CD4-positive, alpha-beta memory T cell (primary cell): ENCODE results near the gene FBXO36. TPM values are rescaled to one million over a fixed set of nuclear protein-coding genes. Genes with fewer than 3 reads are reported as not detected.

Experiments used
- CTCF ChIA-PET: fragments of 350-600 bp; sonication (Branson Sonifier 250); formaldehyde crosslinking; loops from one replicate; lab custom pipeline; 2021; ENCODE audit warnings: inconsistent platforms; ENCODE audit not compliant: partially characterized antibody; lab: Charles Lee
- POLR2A ChIA-PET: fragments of 350-600 bp; sonication (Branson Sonifier 250); formaldehyde crosslinking; loops from one replicate; lab custom pipeline; 2021; ENCODE audit not compliant: partially characterized antibody; lab: Charles Lee
- DNase-seq, 5 donors: peaks; one replicate each; pipeline versions ENCODE4 v3.0.0 to v3.0.0-alpha.2; 2020 to 2022; ENCODE audit warnings: mixed read lengths in 1 of 5
- H3K27ac ChIP-seq: one replicate; pipeline ENCODE4 v1.7.0; 2013; ENCODE audit warnings: low read depth, low read length
- H3K27me3 ChIP-seq: 2 replicates; pipeline ENCODE4 v1.7.0; 2013; ENCODE audit warnings: mild to moderate bottlenecking, low read length, moderate library complexity; ENCODE audit not compliant: insufficient read depth
- H3K36me3 ChIP-seq: 2 replicates; pipeline ENCODE4 v1.7.0; 2013; ENCODE audit warnings: mild to moderate bottlenecking, low read length, moderate library complexity; ENCODE audit not compliant: insufficient read depth
- H3K4me1 ChIP-seq: 2 replicates; pipeline ENCODE4 v1.7.0; 2013; ENCODE audit warnings: mild to moderate bottlenecking, low read length, moderate library complexity; ENCODE audit not compliant: insufficient read depth
- H3K4me3 ChIP-seq, 2 donors: one replicate each; pipeline ENCODE4 v1.7.0; 2013; ENCODE audit warnings: low read length in 2 of 2, mild to moderate bottlenecking in 1 of 2
- H3K9me3 ChIP-seq, 2 donors: one replicate each; pipeline ENCODE4 v1.7.0; 2013; ENCODE audit warnings: low read length in 2 of 2, control low read depth in 1 of 2; ENCODE audit not compliant: control insufficient read depth in 1 of 2
- H3K27ac Mint-ChIP-seq, 7 donors: one replicate each; pipeline ENCODE4 v1.8.0; 2020 to 2021; ENCODE audit warnings: mixed read lengths in 7 of 7, mild to moderate bottlenecking in 6 of 7, inconsistent platforms in 3 of 7, moderate library complexity in 3 of 7
- H3K27me3 Mint-ChIP-seq, 2 donors: one replicate each; pipeline ENCODE4 v1.8.0; 2020 to 2021; ENCODE audit warnings: mixed read lengths in 2 of 2
- H3K36me3 Mint-ChIP-seq, 2 donors: one replicate each; pipeline ENCODE4 v1.8.0; 2020 to 2021; ENCODE audit warnings: mixed read lengths in 2 of 2, inconsistent platforms in 1 of 2, mild to moderate bottlenecking in 1 of 2
- H3K4me1 Mint-ChIP-seq, 4 donors: one replicate each; pipeline ENCODE4 v1.8.0; 2020 to 2021; ENCODE audit warnings: mixed read lengths in 4 of 4, mild to moderate bottlenecking in 1 of 4
- H3K4me3 Mint-ChIP-seq, 8 donors: one replicate each; pipeline ENCODE4 v1.8.0; 2020 to 2021; ENCODE audit warnings: mixed read lengths in 8 of 8, mild to moderate bottlenecking in 7 of 8, moderate library complexity in 6 of 8, inconsistent platforms in 3 of 8
- H3K9me3 Mint-ChIP-seq, 8 donors: one replicate each; pipeline ENCODE4 v1.8.0; 2020 to 2021; ENCODE audit warnings: mixed read lengths in 8 of 8, mild to moderate bottlenecking in 5 of 8, inconsistent platforms in 3 of 8, moderate library complexity in 1 of 8
- intact Hi-C: fragments of 100-400 bp; cut with micrococcal nuclease; formaldehyde crosslinking; loops from one replicate; pipeline ENCODE4 v1.15.1; 2023
- polyA plus RNA-seq, 2 donors: library from polyadenylated mRNA; unstranded; fragments of 300-500 nt; fragmentation: Illumina TruSeq; gene quantifications; one replicate each; pipeline ENCODE4 v1.2.3, GENCODE V29; 2021
- total RNA-seq, 2 experiments: library from RNA; stranded (reverse); gene quantifications; one replicate each; pipeline ENCODE4 v1.2.3, GENCODE V29; 2021

FBXO36 gene
- total and polyA plus RNA-seq, 4 experiments from 2014 or later, result 0.55 to 2.2 (median 0.66) TPM

GRCh38 chr2:230007931-230008707, 85.8 kb downstream of the FBXO36 start:
- H3K27me3 ChIP-seq, result no peaks in the 10 kb centered on the region
- no peak overlapping the region for H3K27ac ChIP-seq
- no peaks in the 10 kb centered on the region for H3K4me1 ChIP-seq
- no peaks in the 10 kb centered on the region for H3K36me3 ChIP-seq
- H3K9me3 Mint-ChIP-seq, result no peaks in the 10 kb centered on the region
- no peaks in the 10 kb centered on the region for H3K27me3 Mint-ChIP-seq
- peaks cover 0 to 4% (median 1%) of the 10 kb centered on the region in 4 donors for H3K4me1 Mint-ChIP-seq
- H3K4me3 Mint-ChIP-seq, result peak overlapping the region in 5 of 8 donors; percentile 22 to 57 (median 51)
- peak overlapping the region in 1 of 7 donors; percentile 9 for H3K27ac Mint-ChIP-seq
- CTCF ChIA-PET, result interaction anchor here (0.7 to 2.5 kb wide), 17 partner anchors 11 to 816 kb away, joined by 3 to 21 read pairs (median 3); no protein-coding TSS in a partner anchor
- peak; percentile 65 to 73 (median 69) for DNase-seq
- H3K4me3 ChIP-seq, result no peak overlapping the region
- POLR2A ChIA-PET, result no interaction called here
- H3K36me3 Mint-ChIP-seq, result no peaks in the 10 kb centered on the region
- intact Hi-C loops, result loop anchor here (1.0 to 2.0 kb wide), 2 partner anchors 60 to 207 kb away; partner anchors contain the start of gene SLC16A14
- H3K9me3 ChIP-seq, result no peaks in the 10 kb centered on the region

GRCh38 chr2:230008708-230009066, 86.4 kb downstream of the FBXO36 start:
- no peaks in the 10 kb centered on the region for H3K9me3 ChIP-seq
- no peak overlapping the region for H3K4me3 Mint-ChIP-seq
- H3K27ac Mint-ChIP-seq, result no peak overlapping the region
- no peaks in the 10 kb centered on the region for H3K36me3 ChIP-seq
- ChIA-PET POLR2A (no interaction called here), CTCF (interaction anchor here (0.7 to 2.5 kb wide), 16 partner anchors 10 to 816 kb away, joined by 3 to 21 read pairs (median 3); no protein-coding TSS in a partner anchor)
- H3K9me3 Mint-ChIP-seq, result no peaks in the 10 kb centered on the region
- H3K27me3 Mint-ChIP-seq, result no peaks in the 10 kb centered on the region
- H3K27me3 ChIP-seq, result no peaks in the 10 kb centered on the region
- intact Hi-C loops, result loop anchor here (1.0 to 2.0 kb wide), 2 partner anchors 60 to 208 kb away; partner anchors contain the start of gene SLC16A14
- no peak overlapping the region for H3K4me3 ChIP-seq
- no peaks in the 10 kb centered on the region for H3K36me3 Mint-ChIP-seq
- H3K27ac ChIP-seq, result no peak overlapping the region
- H3K4me1 ChIP-seq, result no peaks in the 10 kb centered on the region
- H3K4me1 Mint-ChIP-seq, result peaks cover 0 to 4% (median 1%) of the 10 kb centered on the region in 4 donors
- DNase-seq, result no peak

GRCh38 chr2:230010501-230010900, 88.2 kb downstream of the FBXO36 start:
- Mint-ChIP-seq H3K4me1 (peaks cover 0 to 4% (median 1%) of the 10 kb centered on the region in 4 donors), H3K27ac (peak overlapping the region in 1 of 7 donors; percentile 22), H3K4me3 (no peak overlapping the region), H3K36me3 (no peaks in the 10 kb centered on the region), H3K9me3 (no peaks in the 10 kb centered on the region), H3K27me3 (no peaks in the 10 kb centered on the region)
- Histone ChIP-seq H3K27me3 (no peaks in the 10 kb centered on the region), H3K36me3 (no peaks in the 10 kb centered on the region), H3K4me1 (no peaks in the 10 kb centered on the region), H3K4me3 (no peak overlapping the region), H3K27ac (no peak overlapping the region), H3K9me3 (no peaks in the 10 kb centered on the region)
- DNase-seq, result no peak
- CTCF ChIA-PET, result interaction anchor here (1.6 kb wide), 1 partner anchor 151 kb away, joined by 4 read pairs; no protein-coding TSS in a partner anchor
- intact Hi-C loops, result no loop called here
- POLR2A ChIA-PET, result no interaction called here

DNA sequence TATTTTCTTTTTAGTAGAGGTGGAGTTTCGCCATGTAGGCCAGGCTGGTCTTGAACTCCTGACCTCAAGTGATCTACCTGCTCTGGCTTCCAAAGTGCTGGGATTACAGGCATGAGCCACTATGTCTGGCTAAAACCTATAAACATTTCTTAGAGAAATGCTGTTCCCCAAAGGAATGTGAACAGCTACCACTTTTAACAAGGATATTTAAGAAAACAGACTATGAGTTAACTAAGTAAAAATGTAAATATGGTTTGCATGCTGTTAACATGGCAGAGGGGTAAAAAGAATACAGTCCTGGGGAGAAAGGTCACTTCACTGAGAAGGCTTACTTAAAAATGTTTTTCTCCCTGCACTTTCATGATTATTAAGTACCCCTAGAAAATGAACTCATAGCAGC, 89.3 kb downstream of the FBXO36 start:
- ChIA-PET POLR2A (no interaction called here), CTCF (interaction anchor here (1.1 to 1.6 kb wide), 2 partner anchors 148 to 150 kb away, joined by 3 to 4 read pairs; no protein-coding TSS in a partner anchor)
- H3K27ac Mint-ChIP-seq, result no peak overlapping the region
- Histone ChIP-seq H3K4me3 (no peak overlapping the region), H3K27me3 (no peaks in the 10 kb centered on the region), H3K9me3 (no peaks in the 10 kb centered on the region), H3K4me1 (no peaks in the 10 kb centered on the region), H3K36me3 (no peaks in the 10 kb centered on the region), H3K27ac (no peak overlapping the region)
- intact Hi-C loops, result no loop called here
- H3K4me1 Mint-ChIP-seq, result peaks cover 0 to 4% (median 1%) of the 10 kb centered on the region in 4 donors
- no peaks in the 10 kb centered on the region for H3K36me3 Mint-ChIP-seq
- no peaks in the 10 kb centered on the region for H3K27me3 Mint-ChIP-seq
- peaks cover 0 to 3% (median 0%) of the 10 kb centered on the region in 8 donors for H3K9me3 Mint-ChIP-seq
- no peak overlapping the region for H3K4me3 Mint-ChIP-seq
- DNase-seq, result no peak

DNA sequence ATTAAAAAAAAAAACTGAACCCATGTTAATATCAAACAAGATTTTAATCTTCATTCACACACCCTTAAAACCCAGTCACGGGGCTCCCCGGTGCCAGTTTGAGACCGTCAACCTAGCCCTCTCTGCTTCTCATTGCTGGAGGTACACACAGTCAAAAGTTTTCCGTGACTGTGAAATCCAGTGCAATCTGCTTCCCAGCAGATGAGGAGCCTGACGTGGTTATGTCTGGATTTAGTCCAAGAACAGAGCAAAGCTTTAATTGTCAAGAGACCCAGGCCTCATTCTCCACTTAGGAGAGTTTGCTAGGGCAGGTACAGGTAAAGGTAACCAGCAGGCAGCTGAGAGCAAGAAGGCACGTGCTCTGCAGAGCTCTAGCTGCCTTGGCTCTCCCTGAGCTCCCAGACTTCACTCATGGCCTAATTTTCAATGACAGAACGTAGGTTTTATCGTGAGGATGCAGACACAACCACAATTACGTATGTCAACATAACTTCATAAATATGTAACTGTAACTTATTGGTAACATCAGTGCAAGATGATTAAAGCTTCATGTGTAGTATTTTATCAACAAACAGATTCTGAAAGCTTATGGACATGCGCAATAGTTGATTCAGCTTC, 90.1 kb downstream of the FBXO36 start:
- CTCF ChIA-PET, result interaction anchor here (0.8 to 1.7 kb wide), 7 partner anchors 9 to 148 kb away, joined by 3 to 6 read pairs (median 3); no protein-coding TSS in a partner anchor
- POLR2A ChIA-PET, result no interaction called here
- no peak overlapping the region for H3K27ac Mint-ChIP-seq

DNA sequence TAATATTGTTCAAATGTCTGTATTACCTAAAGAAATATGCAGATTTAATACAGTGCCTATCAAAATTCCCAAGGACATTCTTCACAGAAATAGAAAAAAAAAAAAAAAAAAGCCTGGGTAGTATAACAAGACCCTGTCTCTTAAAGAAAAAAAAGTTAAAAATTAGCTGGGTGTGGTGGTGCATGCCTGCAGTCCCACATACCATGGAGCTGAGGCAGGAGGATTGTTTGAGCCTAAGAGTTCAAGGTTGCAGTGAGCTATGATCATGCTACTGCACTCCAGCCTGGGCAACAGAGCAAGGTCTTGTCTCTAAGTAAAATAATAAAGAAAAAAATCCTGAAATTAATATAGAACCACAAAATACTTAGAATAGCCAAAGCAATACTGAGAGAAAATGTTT, 94.5 kb downstream of the FBXO36 start:
- POLR2A ChIA-PET, result no interaction called here
- no peaks in the 10 kb centered on the region for H3K27me3 ChIP-seq
- no peak overlapping the region for H3K27ac ChIP-seq
- no peak overlapping the region for H3K4me3 ChIP-seq
- H3K36me3 ChIP-seq, result no peaks in the 10 kb centered on the region
- Mint-ChIP-seq H3K4me3 (no peak overlapping the region), H3K4me1 (no peaks in the 10 kb centered on the region), H3K27ac (no peak overlapping the region), H3K27me3 (no peaks in the 10 kb centered on the region), H3K9me3 (peaks cover 0 to 3% (median 0%) of the 10 kb centered on the region in 8 donors), H3K36me3 (no peaks in the 10 kb centered on the region)
- H3K4me1 ChIP-seq, result no peaks in the 10 kb centered on the region
- DNase-seq, result no peak
- CTCF ChIA-PET, result interaction anchor here (1.1 kb wide), 1 partner anchor 9 kb away, joined by 5 read pairs; no protein-coding TSS in a partner anchor
- H3K9me3 ChIP-seq, result no peaks in the 10 kb centered on the region
- intact Hi-C loops, result no loop called here

More for the DNA sequence above, 90.1 kb downstream of the FBXO36 start:
- peaks cover 0 to 3% (median 0%) of the 10 kb centered on the region in 8 donors for H3K9me3 Mint-ChIP-seq
- Histone ChIP-seq H3K4me3 (no peak overlapping the region), H3K27ac (no peak overlapping the region), H3K27me3 (no peaks in the 10 kb centered on the region), H3K36me3 (no peaks in the 10 kb centered on the region), H3K9me3 (no peaks in the 10 kb centered on the region), H3K4me1 (no peaks in the 10 kb centered on the region)
- no peak for DNase-seq
- H3K27me3 Mint-ChIP-seq, result no peaks in the 10 kb centered on the region
- H3K4me1 Mint-ChIP-seq, result peaks cover 0 to 4% (median 1%) of the 10 kb centered on the region in 4 donors
- H3K36me3 Mint-ChIP-seq, result no peaks in the 10 kb centered on the region
- H3K4me3 Mint-ChIP-seq, result no peak overlapping the region
- intact Hi-C loops, result no loop called here

GRCh38 chr2:230018153-230018552, 95.8 kb downstream of the FBXO36 start:
- CTCF ChIA-PET, result interaction anchor here (2.2 kb wide), 1 partner anchor 10 kb away, joined by 6 read pairs; no protein-coding TSS in a partner anchor
- H3K4me3 Mint-ChIP-seq, result no peak overlapping the region
- Histone ChIP-seq H3K27me3 (no peaks in the 10 kb centered on the region), H3K9me3 (no peaks in the 10 kb centered on the region), H3K27ac (no peak overlapping the region), H3K4me1 (no peaks in the 10 kb centered on the region), H3K4me3 (no peak overlapping the region), H3K36me3 (no peaks in the 10 kb centered on the region)
- peaks cover 0 to 3% (median 0%) of the 10 kb centered on the region in 8 donors for H3K9me3 Mint-ChIP-seq
- no peaks in the 10 kb centered on the region for H3K36me3 Mint-ChIP-seq
- intact Hi-C loops, result no loop called here
- DNase-seq, result no peak
- no peaks in the 10 kb centered on the region for H3K4me1 Mint-ChIP-seq
- no peaks in the 10 kb centered on the region for H3K27me3 Mint-ChIP-seq
- POLR2A ChIA-PET, result no interaction called here
- H3K27ac Mint-ChIP-seq, result no peak overlapping the region
